A549 (cell line): ENCODE results near the gene TMEM168. TPM values are rescaled to one million over a fixed set of nuclear protein-coding genes. Genes with fewer than 3 reads are reported as not detected.

Experiments used
- ATAC-seq, 2 experiments: fragments of 200-7000 bp in 1 of 2; fragments of >200 bp in 1 of 2; cut with Nextera tagmentation in 1 of 2; cut with Tn5 transposase in 1 of 2; 3 replicates each; pipeline versions ENCODE4 v1.8.0 to v1.9.1; 2018 to 2020; ENCODE audit warnings: mild to moderate bottlenecking in 1 of 2, moderate library complexity in 1 of 2
- CTCF ChIA-PET: fragments of 300-600 bp; sonication (Branson Sonifier 250); formaldehyde crosslinking; extraction: SDS; loops from one replicate; lab custom pipeline; 2021; ENCODE audit warnings: antibody characterized with exemption, inconsistent platforms; lab: Yijun Ruan, JAX
- POLR2A ChIA-PET: fragments of 350-600 bp; formaldehyde crosslinking; extraction: SDS; loops from one replicate; lab custom pipeline; 2021; ENCODE audit warnings: antibody characterized with exemption, inconsistent platforms; lab: Yijun Ruan, JAX
- DNase-seq, 2 experiments: peaks; one replicate each; pipeline versions ENCODE4 v3.0.0 to v3.0.0-alpha.2; 2011 to 2016; ENCODE audit warnings: low read depth in 1 of 2, low spot score in 1 of 2
- FAIRE-seq: peaks from 2 replicates; lab custom pipeline; 2011; peaks lifted over from hg19 to GRCh38; lab: Jason Lieb, UNC
- H3K27ac ChIP-seq, 2 experiments: fragments of >200 bp; sonication (Bioruptor Twin); formaldehyde crosslinking; 3 replicates each; pipeline ENCODE4 v1.5.1; 2016 to 2017
- H3K4me1 ChIP-seq: fragments of >200 bp; sonication (Bioruptor Twin); formaldehyde crosslinking; 3 replicates; pipeline ENCODE4 v1.6.1; 2016
- H3K4me2 ChIP-seq: fragments of >200 bp; sonication (Bioruptor Twin); formaldehyde crosslinking; 3 replicates; pipeline ENCODE4 v1.6.1; 2016
- H3K4me3 ChIP-seq: fragments of >200 bp; sonication (Bioruptor Twin); formaldehyde crosslinking; 3 replicates; pipeline ENCODE4 v1.5.1; 2016
- H3K9me3 ChIP-seq: fragments of >200 bp; sonication (Bioruptor Twin); formaldehyde crosslinking; 3 replicates; pipeline ENCODE4 v1.6.1; 2016
- ATOH8 ChIP-seq: fragments of 250-450 bp; sonication (Bioruptor Pico); IDR thresholded peaks from 2 replicates; pipeline ENCODE4 v1.5.0; 2020; ENCODE audit warnings: low read depth, mild to moderate bottlenecking, moderate library complexity
- BCL3 ChIP-seq: fragments of >200 bp; sonication (Bioruptor Twin); formaldehyde crosslinking; IDR thresholded peaks from 3 replicates; pipeline ENCODE4 v1.6.1; 2016
- CEBPB ChIP-seq, 2 experiments: fragments of >200 bp in 1 of 2; sonication (Bioruptor Twin) in 1 of 2; formaldehyde crosslinking in 1 of 2; IDR thresholded peaks; 2 replicates each; pipeline ENCODE4 v1.6.1; 2012 to 2016
- CHD2 ChIP-seq: fragments of 150-350 bp; IDR thresholded peaks from 2 replicates; pipeline ENCODE4 v1.6.1; 2014; ENCODE audit warnings: low read length; ENCODE audit not compliant: partially characterized antibody
- CHD4 ChIP-seq: fragments of 200-600 bp; sonication (generic); IDR thresholded peaks from 2 replicates; pipeline ENCODE4 v1.6.1; 2016; ENCODE audit warnings: antibody characterized with exemption, mild to moderate bottlenecking, borderline replicate concordance
- E2F6 ChIP-seq: IDR thresholded peaks from 2 replicates; pipeline ENCODE4 v1.6.1; 2012; ENCODE audit warnings: low read depth, borderline replicate concordance
- EHF ChIP-seq: fragments of 250-450 bp; sonication (Bioruptor Pico); IDR thresholded peaks from 2 replicates; pipeline ENCODE4 v1.5.0; 2020; ENCODE audit warnings: mild to moderate bottlenecking
- EHMT2 ChIP-seq: fragments of 200-600 bp; sonication (generic); IDR thresholded peaks from 2 replicates; pipeline ENCODE4 v1.6.1; 2016; ENCODE audit warnings: antibody characterized with exemption, low read depth, mild to moderate bottlenecking, moderate library complexity
- ELK1 ChIP-seq: fragments of 150-350 bp; IDR thresholded peaks from 2 replicates; pipeline ENCODE4 v1.6.1; 2014; ENCODE audit warnings: low read depth, mild to moderate bottlenecking, low read length
- EP300 ChIP-seq, 2 experiments: fragments of >200 bp; sonication (Bioruptor Twin); formaldehyde crosslinking; IDR thresholded peaks; 2 replicates in 1 of 2; 3 replicates in 1 of 2; pipeline ENCODE4 v1.6.1; 2016 to 2017
- ESRRA ChIP-seq: fragments of 150-350 bp; IDR thresholded peaks from 2 replicates; pipeline ENCODE4 v1.6.1; 2014; ENCODE audit warnings: mild to moderate bottlenecking, low read length, borderline replicate concordance
- FOSB ChIP-seq: fragments of 250-450 bp; sonication (Bioruptor Pico); IDR thresholded peaks from 2 replicates; pipeline ENCODE4 v1.5.0; 2020; ENCODE audit warnings: mild to moderate bottlenecking, moderate library complexity
- FOSL2 ChIP-seq, 2 experiments: fragments of 450-650 bp in 1 of 2; fragments of >200 bp in 1 of 2; sonication (Bioruptor Twin) in 1 of 2; formaldehyde crosslinking; IDR thresholded peaks; 2 replicates each; pipeline versions ENCODE4 v1.5.0 to v1.6.1; 2016 to 2020; ENCODE audit warnings: mild to moderate bottlenecking in 1 of 2, moderate library complexity in 1 of 2
- HES2 ChIP-seq: fragments of >200 bp; sonication (Bioruptor Twin); formaldehyde crosslinking; IDR thresholded peaks from 2 replicates; pipeline ENCODE4 v1.6.1; 2016
- MAFK ChIP-seq: fragments of 450-650 bp; IDR thresholded peaks from 2 replicates; pipeline ENCODE4 v1.6.1; 2014; ENCODE audit not compliant: partially characterized antibody
- NFE2L2 ChIP-seq: fragments of 150-350 bp; conservative IDR thresholded peaks from 2 replicates; pipeline ENCODE4 v1.6.1; 2014; ENCODE audit warnings: low read length
- NPAS2 ChIP-seq: fragments of 250-450 bp; sonication (Bioruptor Pico); IDR thresholded peaks from 2 replicates; pipeline ENCODE4 v1.8.0; 2022; ENCODE audit warnings: mild to moderate bottlenecking, moderate library complexity, borderline replicate concordance
- NR3C1 ChIP-seq: fragments of >200 bp; sonication (Bioruptor Twin); formaldehyde crosslinking; IDR thresholded peaks from 3 replicates; pipeline ENCODE4 v1.6.1; 2017
- POLR2A ChIP-seq: IDR thresholded peaks from 2 replicates; pipeline ENCODE4 v1.6.1; 2012; ENCODE audit warnings: mild to moderate bottlenecking, low read length
- POLR2AphosphoS2 ChIP-seq: conservative IDR thresholded peaks from 2 replicates; pipeline ENCODE4 v1.6.1; 2012; ENCODE audit warnings: low read length, improper control_type of control experiment, inconsistent platforms
- RCOR1 ChIP-seq: fragments of 150-350 bp; IDR thresholded peaks from 2 replicates; pipeline ENCODE4 v1.6.1; 2014; ENCODE audit warnings: antibody characterized with exemption, low read length, low read depth
- REST ChIP-seq: fragments of 200-600 bp; sonication (generic); IDR thresholded peaks from 2 replicates; pipeline ENCODE4 v1.6.1; 2016; ENCODE audit warnings: antibody characterized with exemption, mild to moderate bottlenecking, moderate library complexity
- RNF2 ChIP-seq: fragments of 200-600 bp; sonication (generic); IDR thresholded peaks from 2 replicates; pipeline ENCODE4 v1.6.1; 2016; ENCODE audit warnings: low read depth, mild to moderate bottlenecking, antibody characterized with exemption, moderate library complexity, borderline replicate concordance
- SMC3 ChIP-seq: fragments of >200 bp; sonication (Bioruptor Twin); formaldehyde crosslinking; IDR thresholded peaks from 3 replicates; pipeline ENCODE4 v1.6.1; 2018; ENCODE audit warnings: inconsistent platforms
- SREBF2 ChIP-seq: fragments of 450-650 bp; IDR thresholded peaks from 2 replicates; pipeline ENCODE4 v1.6.1; 2014; ENCODE audit warnings: mild to moderate bottlenecking, moderate library complexity
- TP53 ChIP-seq: fragments of 250-450 bp; sonication (Bioruptor Pico); IDR thresholded peaks from 2 replicates; pipeline ENCODE4 v1.5.0; 2021; ENCODE audit warnings: mild to moderate bottlenecking, moderate library complexity
- USF2 ChIP-seq: fragments of 450-650 bp; IDR thresholded peaks from 2 replicates; pipeline ENCODE4 v1.6.1; 2014; ENCODE audit warnings: antibody characterized with exemption
- ZNF302 ChIP-seq: fragments of 250-450 bp; sonication (Bioruptor Pico); IDR thresholded peaks from 2 replicates; pipeline ENCODE4 v1.9.0; 2021; ENCODE audit warnings: inconsistent platforms, mild to moderate bottlenecking, moderate library complexity
- WGBS: methylation state at CpG from one replicate; pipeline ENCODE4 v1.1.6; 2017; ENCODE audit errors: missing lambda C conversion rate; 5-methylcytosine and 5-hydroxymethylcytosine counted together
- polyA plus RNA-seq, 4 experiments: library from polyadenylated mRNA; depleted of rRNA in 3 of 4; stranded (reverse); fragments of >200 nt; fragmentation: RNase III in 1 of 4; extraction: RNeasy Plus Mini Kit Qiagen cat#74134 plus additional on column Dnase treatment in 1 of 4; gene quantifications; 2 replicates in 3 of 4; 3 replicates in 1 of 4; pipeline ENCODE4 v1.2.3, GENCODE V29; 2011 to 2017

Gene TMEM168
- polyA plus RNA-seq, 2 of the 4 experiments (the other 2 are of a cell fraction): 11.4 to 40.0 TPM

GRCh38 chr7:112721366-112721765 is 68.8 kb downstream of the TMEM168 start:
- Histone ChIP-seq H3K4me2 (no peak overlapping the region), H3K4me3 (no peak overlapping the region), H3K4me1 (no peaks in the 10 kb centered on the region), H3K9me3 (no peaks in the 10 kb centered on the region), H3K27ac (no peak overlapping the region)
- POLR2A ChIA-PET: no interaction called here
- no peak for DNase-seq
- CTCF ChIA-PET: no interaction called here
- WGBS: 0% methylated on average over 1 of the region's 1 CpG
- no peak for FAIRE-seq
- no peak for ATAC-seq
- TF ChIP-seq USF2: no peak
- TF ChIP-seq POLR2AphosphoS2: no peak
- TF ChIP-seq BCL3: no peak
- TF ChIP-seq POLR2A: no peak
- TF ChIP-seq NFE2L2: no peak
- no peak for TF ChIP-seq CHD2
- TF ChIP-seq ZNF302 (CRISPR knock-in tag): no peak
- no peak for TF ChIP-seq EHMT2
- no peak for TF ChIP-seq MAFK
- no peak for TF ChIP-seq EP300 (IDR thresholded peaks at IDR 0.05)
- no peak for TF ChIP-seq CEBPB (IDR thresholded peaks at IDR 0.05)
- no peak for TF ChIP-seq ELK1
- TF ChIP-seq FOSL2 (IDR thresholded peaks at IDR 0.05): no peak
- no peak for TF ChIP-seq FOSL2 (CRISPR knock-in tag; IDR thresholded peaks at IDR 0.05)

GRCh38 chr7:112715525-112715924 is 74.7 kb downstream of the TMEM168 start:
- TF ChIP-seq RCOR1: no peak
- TF ChIP-seq HES2: no peak
- TF ChIP-seq TP53 (CRISPR knock-in tag): no peak
- TF ChIP-seq RNF2: no peak
- no peak for TF ChIP-seq FOSB (CRISPR knock-in tag)
- TF ChIP-seq EP300 (IDR thresholded peaks at IDR 0.05): no peak
- TF ChIP-seq, all 56 proteins: peak for 0
- no peak overlapping the region for H3K4me3 ChIP-seq
- FAIRE-seq (no peak), ATAC-seq (no peak), DNase-seq (no peak)
- H3K4me1 ChIP-seq: no peaks in the 10 kb centered on the region
- POLR2A ChIA-PET: no interaction called here
- H3K9me3 ChIP-seq: no peaks in the 10 kb centered on the region
- no peak overlapping the region for H3K27ac ChIP-seq
- CTCF ChIA-PET: no interaction called here
- no peak overlapping the region for H3K4me2 ChIP-seq
- 44% methylated on average over 4 of the region's 4 CpGs for WGBS

- POLR2A ChIA-PET: no interaction called here
- CTCF ChIA-PET: no interaction called here
- no peak for DNase-seq
- H3K9me3 ChIP-seq: no peaks in the 10 kb centered on the region
- FAIRE-seq: no peak
- no peak for ATAC-seq
- 4% methylated on average over 2 of the region's 2 CpGs for WGBS
- no peak overlapping the region for H3K4me3 ChIP-seq
- H3K27ac ChIP-seq: no peak overlapping the region
- H3K4me2 ChIP-seq: no peak overlapping the region
- no peaks in the 10 kb centered on the region for H3K4me1 ChIP-seq
- TF ChIP-seq ESRRA (no peak), ATOH8 (CRISPR knock-in tag) (no peak), CHD4 (no peak), NR3C1 (no peak), REST (no peak), FOSB (CRISPR knock-in tag) (no peak), NPAS2 (CRISPR knock-in tag) (no peak), E2F6 (no peak), SREBF2 (no peak), ZNF302 (CRISPR knock-in tag) (no peak), SMC3 (no peak), EHF (no peak)
Observed at GRCh38 chr7:112714917-112715316, 75.3 kb downstream of the TMEM168 start.
